ENCODE results near the gene RNASE11. TPM values are rescaled to one million over a fixed set of nuclear protein-coding genes. Genes with fewer than 3 reads are reported as not detected.
A peak's percentile ranks its signal among the peaks of the same experiment; 100 is the strongest.

Gene RNASE11
- total and polyA plus RNA-seq, 10 of the 15 experiments (the other 5 are each of a cell fraction or from before 2014, with no cell fraction given): not detected

DNA sequence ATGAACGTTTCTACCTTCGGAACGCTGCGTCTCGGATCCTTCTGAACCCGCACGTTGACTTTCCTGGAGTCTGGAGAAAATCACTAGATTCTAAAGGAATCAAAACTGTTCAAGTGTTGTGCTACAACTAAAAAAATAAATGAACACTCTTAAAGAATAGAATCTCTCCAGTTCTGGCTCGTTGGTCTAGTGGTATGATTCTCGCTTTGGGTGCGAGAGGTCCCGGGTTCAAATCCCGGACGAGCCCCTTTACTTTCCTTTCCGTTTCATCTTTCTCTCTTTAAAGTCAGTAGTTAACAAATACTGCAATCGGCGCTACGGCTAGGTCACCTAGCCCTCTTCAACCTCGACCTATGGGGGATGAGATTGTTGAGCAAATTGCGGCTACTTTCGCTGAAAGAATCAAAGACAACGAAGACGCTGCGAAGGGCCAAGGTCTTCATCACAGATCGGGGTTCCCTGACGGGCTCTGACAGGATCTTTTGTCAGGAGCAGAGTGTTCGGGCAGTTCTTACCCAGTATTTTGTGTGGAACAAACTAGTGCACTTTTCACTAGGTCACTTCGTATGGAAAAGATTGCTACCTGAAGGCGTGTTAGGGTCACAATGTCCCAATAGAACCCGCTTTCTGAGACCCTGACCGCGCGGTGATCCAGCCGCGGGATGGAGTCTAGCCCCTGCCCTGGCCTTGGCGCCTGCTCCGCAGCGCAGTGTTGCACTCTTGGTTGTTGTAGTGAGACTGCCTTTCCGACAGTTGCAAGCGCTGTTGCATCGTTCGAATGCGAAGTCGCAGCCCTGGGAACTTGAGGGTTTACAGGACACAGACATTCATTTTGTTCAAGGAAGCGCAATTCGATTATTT lies 45.3 kb upstream of the RNASE11 start:
- SMC1A ChIA-PET (ENCODE audit: uncharacterized antibody, unreplicated experiment): interaction anchor here (0.8 to 5.2 kb wide), 10 partner anchors 10 to 292 kb away, joined by 3 to 49 read pairs (median 9); partner anchors contain the start of gene RNASE4
- TF ChIP-seq MYC (IDR thresholded peaks at IDR 0.05; ENCODE audit: insufficient read depth, insufficient read length, insufficient replicate concordance, low read length, severe bottlenecking) (no peak), BMI1 (IDR thresholded peaks at IDR 0.05; ENCODE audit: borderline replicate concordance) (no peak), TCF7 (IDR thresholded peaks at IDR 0.05; ENCODE audit: borderline replicate concordance) (no peak), ETV6 (conservative IDR thresholded peaks at IDR 0.05 in 1 of 2, IDR thresholded peaks at IDR 0.05 in 1 of 2; ENCODE audit: borderline replicate concordance in 1 of 2, low read depth in 1 of 2) (no peak), STAT3 (IDR thresholded peaks at IDR 0.05; ENCODE audit: low read depth, low read length) (no peak), EP300 (IDR thresholded peaks at IDR 0.05; ENCODE audit: borderline replicate concordance in 1 of 2, control insufficient read depth in 1 of 2, low read depth in 2 of 2, low read length in 2 of 2) (peak in 1 of 2 experiments; percentile 44; a peak in 1 of 4 replicates), TCF3 (IDR thresholded peaks at IDR 0.05; ENCODE audit: borderline replicate concordance, insufficient read depth, low read depth, low read length) (no peak), TBL1XR1 (IDR thresholded peaks at IDR 0.05; ENCODE audit: low read depth, low read length) (no peak), MXI1 (IDR thresholded peaks at IDR 0.05; ENCODE audit: low read depth, low read length) (no peak), JUND (IDR thresholded peaks at IDR 0.05; ENCODE audit: low read depth, low read length) (no peak), CHD1 (IDR thresholded peaks at IDR 0.05; ENCODE audit: low read depth, low read length) (no peak), SMAD5 (IDR thresholded peaks at IDR 0.05; ENCODE audit: low read depth) (no peak), SMAD1 (IDR thresholded peaks at IDR 0.05; ENCODE audit: low read depth, partially characterized antibody) (no peak)
- TF ChIP-seq, protein P1, sequence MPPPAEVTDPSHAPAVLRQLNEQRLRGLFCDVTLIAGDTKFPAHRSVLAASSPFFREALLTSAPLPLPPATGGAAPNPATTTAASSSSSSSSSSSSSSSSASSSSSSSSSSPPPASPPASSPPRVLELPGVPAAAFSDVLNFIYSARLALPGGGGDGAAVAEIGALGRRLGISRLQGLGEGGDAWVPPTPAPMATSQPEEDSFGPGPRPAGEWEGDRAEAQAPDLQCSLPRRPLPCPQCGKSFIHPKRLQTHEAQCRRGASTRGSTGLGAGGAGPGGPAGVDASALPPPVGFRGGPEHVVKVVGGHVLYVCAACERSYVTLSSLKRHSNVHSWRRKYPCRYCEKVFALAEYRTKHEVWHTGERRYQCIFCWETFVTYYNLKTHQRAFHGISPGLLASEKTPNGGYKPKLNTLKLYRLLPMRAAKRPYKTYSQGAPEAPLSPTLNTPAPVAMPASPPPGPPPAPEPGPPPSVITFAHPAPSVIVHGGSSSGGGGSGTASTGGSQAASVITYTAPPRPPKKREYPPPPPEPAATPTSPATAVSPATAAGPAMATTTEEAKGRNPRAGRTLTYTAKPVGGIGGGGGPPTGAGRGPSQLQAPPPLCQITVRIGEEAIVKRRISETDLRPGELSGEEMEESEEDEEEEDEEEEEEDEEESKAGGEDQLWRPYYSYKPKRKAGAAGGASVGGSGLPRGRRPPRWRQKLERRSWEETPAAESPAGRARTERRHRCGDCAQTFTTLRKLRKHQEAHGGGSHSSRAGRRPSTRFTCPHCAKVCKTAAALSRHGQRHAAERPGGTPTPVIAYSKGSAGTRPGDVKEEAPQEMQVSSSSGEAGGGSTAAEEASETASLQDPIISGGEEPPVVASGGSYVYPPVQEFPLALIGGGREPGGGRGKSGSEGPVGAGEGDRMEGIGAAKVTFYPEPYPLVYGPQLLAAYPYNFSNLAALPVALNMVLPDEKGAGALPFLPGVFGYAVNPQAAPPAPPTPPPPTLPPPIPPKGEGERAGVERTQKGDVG (CRISPR knock-in tag; IDR thresholded peaks at IDR 0.05): no peak
- TF ChIP-seq, protein P2, sequence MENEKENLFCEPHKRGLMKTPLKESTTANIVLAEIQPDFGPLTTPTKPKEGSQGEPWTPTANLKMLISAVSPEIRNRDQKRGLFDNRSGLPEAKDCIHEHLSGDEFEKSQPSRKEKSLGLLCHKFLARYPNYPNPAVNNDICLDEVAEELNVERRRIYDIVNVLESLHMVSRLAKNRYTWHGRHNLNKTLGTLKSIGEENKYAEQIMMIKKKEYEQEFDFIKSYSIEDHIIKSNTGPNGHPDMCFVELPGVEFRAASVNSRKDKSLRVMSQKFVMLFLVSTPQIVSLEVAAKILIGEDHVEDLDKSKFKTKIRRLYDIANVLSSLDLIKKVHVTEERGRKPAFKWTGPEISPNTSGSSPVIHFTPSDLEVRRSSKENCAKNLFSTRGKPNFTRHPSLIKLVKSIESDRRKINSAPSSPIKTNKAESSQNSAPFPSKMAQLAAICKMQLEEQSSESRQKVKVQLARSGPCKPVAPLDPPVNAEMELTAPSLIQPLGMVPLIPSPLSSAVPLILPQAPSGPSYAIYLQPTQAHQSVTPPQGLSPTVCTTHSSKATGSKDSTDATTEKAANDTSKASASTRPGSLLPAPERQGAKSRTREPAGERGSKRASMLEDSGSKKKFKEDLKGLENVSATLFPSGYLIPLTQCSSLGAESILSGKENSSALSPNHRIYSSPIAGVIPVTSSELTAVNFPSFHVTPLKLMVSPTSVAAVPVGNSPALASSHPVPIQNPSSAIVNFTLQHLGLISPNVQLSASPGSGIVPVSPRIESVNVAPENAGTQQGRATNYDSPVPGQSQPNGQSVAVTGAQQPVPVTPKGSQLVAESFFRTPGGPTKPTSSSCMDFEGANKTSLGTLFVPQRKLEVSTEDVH (IDR thresholded peaks at IDR 0.05; ENCODE audit: low read depth, partially characterized antibody): peak; percentile 35

More for the DNA sequence above, 45.3 kb upstream of the RNASE11 start:
- ATAC-seq (peak; percentile 77), DNase-seq (ENCODE audit: low read depth, low spot score) (peak; percentile 76), FAIRE-seq (peak; percentile 68)
- Histone ChIP-seq H3K79me2 (ENCODE audit: control insufficient read depth, insufficient read depth, low read length) (no peaks in the 10 kb centered on the region), H3K4me3 (peak overlapping the region; percentile 88; the same call in 1 of the 2 replicates), H3K4me2 (ENCODE audit: control insufficient read depth, insufficient read depth) (peak overlapping the region; percentile 99), H3K36me3 (ENCODE audit: control insufficient read depth in 2 of 2, insufficient read depth in 2 of 2, low read length in 1 of 2) (no peaks in the 10 kb centered on the region), H3K9ac (ENCODE audit: control insufficient read depth, insufficient read depth, low read length) (peak overlapping the region; percentile 51), H3K27ac (ENCODE audit: control insufficient read depth, insufficient read depth) (no peak overlapping the region), H3K9me3 (replicated peaks; ENCODE audit: control insufficient read depth, insufficient read depth, low read length) (no peaks in the 10 kb centered on the region), H3K27me3 (replicated peaks in 1 of 2; ENCODE audit: control insufficient read depth in 2 of 2, insufficient read depth in 2 of 2, low read length in 1 of 2) (peaks cover 0 to 2% of the 10 kb centered on the region in 2 experiments; a peak in 1 of 4 replicates), H4K20me1 (ENCODE audit: control insufficient read depth, insufficient read depth) (no peaks in the 10 kb centered on the region), H3K4me1 (ENCODE audit: control insufficient read depth, insufficient read depth, low read length) (peaks cover 7% of the 10 kb centered on the region; the same call in 1 of the 2 replicates), H2AFZ (ENCODE audit: control insufficient read depth, low read depth, low read length) (peak overlapping the region; percentile 25)
- ChIA-PET POLR2A (interaction anchor here (1.2 to 2.1 kb wide), 3 partner anchors 14 to 50 kb away, joined by 3 to 8 read pairs (median 5); no protein-coding TSS in a partner anchor), CTCF (interaction anchor here (1.0 to 3.7 kb wide), 7 partner anchors 16 to 58 kb away, joined by 4 to 19 read pairs (median 6); partner anchors contain the start of gene RNASE4), RAD21 (ENCODE audit: unreplicated experiment) (interaction anchor here (0.6 to 3.1 kb wide), 8 partner anchors 20 to 58 kb away, joined by 3 to 38 read pairs (median 4); partner anchors contain the start of gene RNASE4)
- in situ Hi-C loops (cut with MboI) (loop anchor here (5.0 kb wide), 1 partner anchor 49 kb away; the partner anchor contains the start of gene RNASE4), intact Hi-C loops (cut with micrococcal nuclease; ENCODE audit: unreplicated experiment) (loop anchor here (2.0 kb wide), 1 partner anchor 30 kb away; no protein-coding TSS in a partner anchor)
- WGBS (ENCODE audit: insufficient coverage, insufficient replicate concordance, low lambda C conversion rate, missing lambda C conversion rate): 29% methylated on average over 45 of the region's 45 CpGs
- no TSS peak for BruUV-seq (replicated peaks)
